Hypothalamus (tissue), 51 donors: ENCODE measurements around the gene RASA2.
"Not testable (repeated sequence)": the region's sequence is repeated elsewhere in the genome, so short reads cannot be mapped to it uniquely, and the experiment has no call there.

ENCODE experiments used
- DNase-seq, 51 donors: peaks; one replicate each; lab custom pipeline; 2025; lab: John Stamatoyannopoulos, UW

The RASA2 gene

GRCh38 chr3:141529717-141530414 is 43.0 kb downstream of the RASA2 start:
- no peak for DNase-seq

DNA sequence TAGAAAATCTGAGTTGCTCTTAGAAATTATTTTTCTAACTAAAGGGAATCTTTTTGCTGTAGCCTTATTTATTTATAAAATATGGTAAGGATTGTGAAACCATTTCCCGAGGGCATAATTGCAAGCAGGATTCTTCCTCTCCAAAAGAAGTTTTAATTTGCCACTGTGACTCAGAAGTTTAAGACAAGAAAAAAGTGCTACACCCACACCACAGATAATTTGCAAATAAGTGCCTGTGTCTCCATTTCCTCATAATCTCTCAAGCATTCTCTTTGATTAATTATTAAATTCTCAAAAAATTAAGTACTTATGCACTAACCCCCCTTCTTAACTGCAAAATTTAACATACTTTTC is 43.6 kb downstream of the RASA2 start:
- DNase-seq: no peak

DNA sequence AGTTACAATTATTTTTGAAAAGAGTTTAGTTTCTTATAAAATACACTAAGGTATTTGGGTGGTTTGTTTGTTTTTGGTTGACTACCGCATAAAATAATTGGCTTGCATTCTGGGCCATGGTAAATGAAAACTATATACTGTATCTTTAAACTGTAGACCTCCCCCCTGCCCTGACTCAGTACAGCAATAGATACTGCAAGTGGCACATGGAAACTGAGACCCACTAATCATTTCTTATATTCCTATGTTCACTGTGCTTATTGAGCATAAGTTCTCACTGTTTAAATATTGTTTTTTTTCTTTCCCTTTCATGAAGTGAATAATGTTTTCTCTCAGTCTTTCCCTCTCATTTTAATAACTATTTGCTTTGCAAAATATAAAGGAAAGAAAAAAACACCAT is 45.8 kb downstream of the RASA2 start:
- no peak for DNase-seq

DNA sequence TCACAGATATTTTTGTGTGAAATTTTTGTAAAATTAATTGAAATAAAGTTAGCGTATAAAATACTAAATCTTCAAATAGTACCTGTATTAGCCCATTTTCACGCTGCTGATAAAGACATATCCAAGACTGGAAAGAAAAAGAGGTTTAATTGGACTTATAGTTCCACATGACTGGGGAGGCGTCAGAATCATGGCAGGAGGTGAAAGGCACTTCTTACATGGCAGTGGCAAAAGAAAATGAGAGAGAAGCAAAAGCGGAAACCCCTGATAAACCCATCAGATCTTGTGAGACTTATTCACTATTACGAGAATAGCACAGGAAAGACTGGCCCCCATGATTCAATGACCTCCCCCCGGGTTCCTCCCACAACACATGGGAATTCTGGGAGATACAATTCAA is 49.2 kb downstream of the RASA2 start:
- DNase-seq: not testable (repeated sequence)

DNA sequence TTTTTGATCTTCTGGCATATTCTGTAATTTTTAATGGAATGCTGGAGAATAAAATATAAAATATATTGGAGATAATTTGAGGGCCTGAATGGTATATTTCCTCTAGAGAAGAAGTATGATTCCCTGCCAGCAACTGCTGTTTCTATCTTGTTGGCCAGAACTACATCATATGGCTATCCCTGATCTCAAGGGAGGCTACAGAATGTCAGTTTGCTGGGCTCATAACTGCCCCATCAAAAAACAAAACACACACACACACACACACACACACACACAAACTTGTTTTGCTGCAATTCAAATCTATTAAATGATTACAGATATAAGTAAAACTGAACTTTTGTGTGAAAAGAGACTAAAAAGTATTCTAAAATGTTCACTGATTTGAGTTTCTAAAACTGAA is 51.0 kb downstream of the RASA2 start:
- no peak for DNase-seq

DNA sequence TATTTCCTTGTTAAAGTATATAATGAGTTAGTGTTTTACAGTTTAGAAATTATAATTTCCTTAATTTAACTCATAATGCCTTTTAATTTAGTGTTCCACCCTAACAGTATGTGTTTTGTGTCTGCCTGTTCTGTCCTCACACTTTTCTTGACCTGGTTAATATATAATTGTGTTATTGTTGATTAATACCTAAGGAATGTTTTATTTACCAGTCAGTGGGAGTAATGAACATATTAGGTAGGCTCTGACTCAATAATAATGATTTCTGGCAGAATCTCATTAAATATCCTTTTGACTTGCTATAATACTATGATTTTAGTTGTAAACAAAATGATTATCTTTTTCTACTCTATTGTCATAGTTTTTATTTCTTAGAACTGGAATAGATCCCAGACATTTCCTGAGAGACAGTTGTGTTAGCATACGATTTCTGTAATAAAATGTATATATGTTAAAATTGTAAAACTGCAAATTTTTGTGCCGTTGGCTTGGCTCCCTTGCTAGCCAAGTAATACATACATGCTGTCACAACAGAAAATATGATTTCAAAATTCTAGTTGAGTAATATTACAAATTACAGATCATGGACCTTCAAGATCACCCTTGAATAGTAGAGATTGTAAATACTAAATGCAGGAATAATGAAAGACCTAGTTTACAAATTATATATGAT is 51.9 kb downstream of the RASA2 start:
- DNase-seq: no peak

DNA sequence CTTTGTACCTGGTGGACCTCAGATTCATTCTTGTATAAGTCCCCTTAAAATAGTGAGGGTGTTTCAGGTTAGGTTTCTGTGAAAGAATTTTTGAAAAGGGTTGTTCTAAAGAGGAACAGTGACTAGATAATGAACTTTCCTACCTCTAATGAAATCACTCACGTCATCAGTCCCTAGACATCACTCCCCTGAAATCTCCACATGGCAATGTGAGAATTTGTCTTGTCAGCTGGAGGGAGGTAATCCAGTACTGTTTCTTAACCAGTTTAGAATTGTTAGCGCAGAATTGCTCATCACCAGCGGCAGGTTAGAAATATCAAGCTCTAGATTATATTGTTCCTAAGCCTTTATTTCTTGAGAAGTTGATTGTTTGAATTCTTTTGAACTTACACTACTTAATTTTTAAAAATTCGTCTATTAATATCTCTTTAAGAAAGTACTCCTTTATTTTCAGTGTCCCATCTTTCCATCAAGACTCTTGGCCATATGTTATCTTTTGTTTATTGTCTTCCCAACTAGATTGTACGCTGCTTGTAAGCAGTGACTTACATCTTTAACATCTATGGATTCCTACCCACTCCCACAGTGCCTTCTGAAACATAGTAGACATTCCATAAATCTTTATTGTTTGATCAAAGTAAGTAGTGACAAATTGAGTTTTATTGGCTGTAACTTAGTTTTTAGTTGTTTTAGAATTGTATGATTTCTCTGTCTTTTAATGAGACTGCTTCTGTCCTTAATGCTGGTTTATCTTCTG is 52.8 kb downstream of the RASA2 start:
- no peak for DNase-seq

- no peak for DNase-seq
Observed at GRCh38 chr3:141540531-141540930, 53.7 kb downstream of the RASA2 start.

DNA sequence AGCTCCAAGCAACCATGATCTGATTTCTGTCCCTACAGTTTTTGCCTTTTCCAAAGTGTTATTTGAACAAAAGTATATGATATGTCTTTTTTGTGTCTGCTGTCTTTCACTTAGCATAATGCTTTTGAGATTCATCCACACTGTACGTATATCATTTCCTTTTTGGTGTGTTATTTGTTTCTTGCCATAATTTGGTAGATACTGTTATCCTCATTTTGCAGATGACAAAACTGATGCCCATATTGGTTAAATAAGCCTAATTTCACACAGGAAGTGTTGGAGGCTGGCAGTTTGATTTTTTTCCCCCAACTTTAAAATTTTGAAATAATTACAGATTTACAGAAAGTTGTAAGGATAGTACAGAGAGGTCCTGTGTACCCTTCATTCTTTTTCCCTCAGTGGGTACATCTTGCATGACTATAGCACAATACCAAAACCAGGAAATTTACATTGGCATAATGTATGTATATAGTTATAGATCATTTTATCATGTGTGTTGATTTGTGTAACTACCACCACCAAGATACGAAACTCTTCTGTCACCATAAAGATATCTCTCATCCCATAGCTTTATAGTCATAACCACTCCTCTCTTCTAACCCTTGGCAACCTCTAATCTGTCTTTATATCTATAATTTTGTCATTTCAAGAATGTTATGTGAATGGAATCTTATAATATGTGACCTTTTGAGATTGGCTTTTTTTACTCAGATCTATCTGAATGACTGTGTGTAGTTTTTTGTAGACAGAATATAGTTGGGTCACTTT is 55.6 kb downstream of the RASA2 start:
- no peak for DNase-seq

GRCh38 chr3:141542989-141543388 is 56.2 kb downstream of the RASA2 start:
- no peak for DNase-seq

GRCh38 chr3:141544697-141545096 is 57.9 kb downstream of the RASA2 start:
- no peak for DNase-seq

GRCh38 chr3:141546081-141546480 is 59.3 kb downstream of the RASA2 start:
- no peak for DNase-seq

DNA sequence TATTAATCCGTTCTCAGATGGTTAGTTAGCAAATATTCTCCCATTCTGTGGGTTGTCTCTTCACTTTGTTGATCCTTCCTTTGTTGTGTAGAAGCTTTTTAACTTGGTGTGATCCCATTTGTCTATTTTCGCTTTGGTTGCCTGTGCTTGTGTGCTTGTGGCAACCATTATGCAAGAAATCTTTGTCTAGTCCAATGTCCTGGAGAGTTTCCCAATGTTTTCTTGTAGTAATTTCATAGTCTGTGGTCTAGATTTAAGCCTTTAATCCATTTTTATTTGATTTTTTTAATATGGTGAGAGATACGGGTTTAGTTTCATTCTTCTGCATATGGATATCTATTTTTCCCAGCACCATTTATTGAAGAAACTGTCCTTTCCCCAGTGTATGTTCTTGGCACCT is 59.8 kb downstream of the RASA2 start:
- no peak for DNase-seq

- DNase-seq: no peak
Observed at GRCh38 chr3:141547791-141548190, 61.0 kb downstream of the RASA2 start.

GRCh38 chr3:141550926-141551665 is 64.3 kb downstream of the RASA2 start:
- DNase-seq: no peak

DNA sequence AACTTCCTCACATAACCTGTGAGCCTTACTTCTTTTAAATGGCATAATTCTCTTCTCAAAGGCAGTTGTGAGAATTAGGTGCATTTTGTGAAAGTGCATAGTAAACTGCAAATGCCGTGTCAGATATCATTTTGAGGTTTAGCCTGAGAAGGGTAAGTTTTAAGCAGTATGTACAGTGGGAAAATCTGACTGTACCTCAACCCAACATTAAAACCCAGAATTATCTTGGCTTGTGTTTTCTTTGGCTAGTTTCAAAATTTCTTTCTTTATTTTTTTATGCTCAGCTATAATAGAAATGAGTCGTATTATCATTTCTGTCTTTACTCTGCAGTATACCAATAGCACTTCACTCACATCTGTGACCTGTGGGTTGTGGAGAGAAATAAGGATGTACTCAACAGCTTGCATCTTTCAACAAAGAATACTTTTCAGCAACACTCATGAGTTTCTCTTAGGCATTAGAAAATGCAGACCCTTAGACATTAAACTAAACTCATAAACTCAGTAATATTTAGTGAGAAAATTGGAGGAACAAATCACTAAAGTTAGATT is 65.7 kb downstream of the RASA2 start:
- DNase-seq: no peak

GRCh38 chr3:141553055-141553454 is 66.2 kb downstream of the RASA2 start:
- no peak for DNase-seq

DNA sequence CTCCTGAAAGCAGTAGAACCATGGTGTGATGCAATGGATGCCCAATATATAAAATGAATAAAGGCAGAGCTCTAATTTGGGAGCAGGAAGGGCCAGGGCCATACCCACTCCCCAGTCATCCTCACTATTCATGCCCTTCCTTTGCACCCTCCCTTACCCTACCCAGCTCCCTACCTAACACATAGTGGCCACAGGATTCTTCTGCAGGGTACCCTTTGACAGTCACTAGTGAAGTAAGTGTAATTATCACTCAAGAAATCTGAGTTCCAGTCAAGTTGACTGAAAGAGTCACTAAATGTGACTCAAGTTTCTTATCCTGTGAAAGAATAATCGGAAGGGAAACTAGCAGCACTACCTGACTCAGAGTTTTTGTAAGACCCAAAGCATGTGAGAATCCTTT is 69.2 kb downstream of the RASA2 start:
- no peak for DNase-seq

GRCh38 chr3:141557961-141558706 is 71.3 kb downstream of the RASA2 start:
- no peak for DNase-seq
